GM18517 (cell line): ENCODE measurements around the gene ANKRD27.
"Not testable (repeated sequence)": the region's sequence is repeated elsewhere in the genome, so short reads cannot be mapped to it uniquely, and the experiment has no call there.

Experiments
- ATAC-seq: cut with Tn5 transposase; IDR thresholded peaks from one replicate; pipeline ENCODE4 v1.9.1; 2021; ENCODE audit warnings: mild to moderate bottlenecking, moderate library complexity; ENCODE audit not compliant: unreplicated experiment

The ANKRD27 gene

DNA sequence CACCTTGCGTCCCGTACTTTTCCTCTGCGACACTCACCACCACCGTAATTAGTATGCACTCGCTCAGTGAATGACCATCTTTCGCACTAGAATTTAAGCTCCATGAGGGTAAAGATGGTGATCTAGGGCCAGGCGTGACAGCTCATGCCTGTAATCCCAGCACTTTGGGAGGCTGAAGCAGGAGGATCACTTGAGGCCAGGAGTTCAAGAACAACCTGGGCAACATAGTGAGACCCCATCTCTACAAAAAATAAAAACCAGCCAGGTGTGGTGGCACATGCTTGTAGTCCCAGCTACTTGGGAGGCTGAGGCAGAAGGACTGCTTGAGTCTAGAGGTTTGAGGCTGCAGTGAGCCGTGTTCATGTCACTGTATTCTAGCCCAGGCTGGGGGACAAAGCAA, 18.6 kb downstream of the ANKRD27 start:
- ATAC-seq, result not testable (repeated sequence)

DNA sequence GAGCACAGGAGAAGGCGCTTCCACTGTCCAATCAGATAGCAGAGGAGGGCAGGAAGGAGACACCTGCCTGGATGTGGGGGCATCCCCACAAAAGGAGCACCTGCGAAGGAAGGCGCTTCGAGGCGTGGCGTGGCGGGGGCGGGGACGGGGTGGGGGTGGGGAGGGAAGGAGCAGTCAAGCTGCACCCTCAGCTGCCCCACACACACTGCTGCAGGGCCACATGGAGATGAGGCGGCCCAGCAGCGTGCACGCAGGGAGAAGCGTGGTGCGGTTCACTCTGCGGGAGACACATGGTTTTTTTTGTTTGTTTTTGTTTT, 21.4 kb downstream of the ANKRD27 start:
- ATAC-seq, result no peak

DNA sequence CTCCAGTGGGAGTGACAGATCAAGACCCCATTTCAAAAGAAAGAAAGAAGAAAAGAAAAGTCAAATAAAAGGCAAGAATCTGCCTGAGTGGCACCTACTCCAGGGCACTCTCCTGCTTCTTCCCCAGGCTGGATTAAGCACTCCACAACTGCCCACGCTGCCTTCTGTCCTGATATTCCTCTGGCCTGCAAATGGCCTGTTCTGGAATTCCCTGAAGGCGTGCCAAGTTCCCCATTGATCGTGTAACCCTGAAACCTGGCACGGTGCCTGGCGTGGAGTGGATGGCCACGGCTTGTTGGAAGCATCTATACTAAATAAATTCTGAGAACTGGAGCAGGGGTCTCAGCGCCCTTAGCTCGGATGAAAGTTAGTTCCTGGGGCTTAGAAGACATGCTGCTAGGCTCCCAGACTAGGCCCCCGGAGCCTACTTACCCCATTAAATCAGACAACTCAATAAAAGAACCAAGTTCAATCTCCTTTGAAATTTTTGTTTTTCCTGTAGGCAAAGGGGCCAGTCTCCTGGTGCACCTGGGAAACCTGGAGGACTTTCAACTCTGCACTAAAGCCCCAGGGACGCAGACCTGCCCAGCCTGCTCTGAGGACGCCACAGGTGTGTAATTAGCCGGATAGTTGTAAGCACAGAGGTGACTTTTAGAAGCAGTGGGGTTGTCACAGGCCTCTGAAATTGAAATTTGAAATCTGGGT, 21.9 kb downstream of the ANKRD27 start:
- no peak for ATAC-seq

DNA sequence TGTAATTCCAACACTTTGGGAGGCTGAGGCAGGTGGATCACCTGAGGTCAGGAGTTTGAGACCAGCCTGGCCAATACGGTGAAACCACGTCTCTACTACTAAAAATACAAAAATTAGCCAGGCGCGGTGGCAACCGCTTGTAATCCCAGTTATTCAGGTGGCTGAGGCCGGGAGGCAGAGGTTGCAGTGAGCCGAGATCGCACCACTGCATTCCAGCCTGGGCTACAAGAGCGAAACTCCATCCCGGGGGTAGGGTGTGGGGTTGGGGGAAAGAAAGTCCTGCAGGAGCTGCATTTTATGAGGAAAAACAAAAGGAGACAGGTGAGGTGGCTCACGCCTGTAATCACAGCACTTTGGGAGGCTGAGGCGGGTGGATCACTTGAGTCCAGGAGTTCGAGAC, 22.6 kb downstream of the ANKRD27 start:
- ATAC-seq, result not testable (repeated sequence)

DNA sequence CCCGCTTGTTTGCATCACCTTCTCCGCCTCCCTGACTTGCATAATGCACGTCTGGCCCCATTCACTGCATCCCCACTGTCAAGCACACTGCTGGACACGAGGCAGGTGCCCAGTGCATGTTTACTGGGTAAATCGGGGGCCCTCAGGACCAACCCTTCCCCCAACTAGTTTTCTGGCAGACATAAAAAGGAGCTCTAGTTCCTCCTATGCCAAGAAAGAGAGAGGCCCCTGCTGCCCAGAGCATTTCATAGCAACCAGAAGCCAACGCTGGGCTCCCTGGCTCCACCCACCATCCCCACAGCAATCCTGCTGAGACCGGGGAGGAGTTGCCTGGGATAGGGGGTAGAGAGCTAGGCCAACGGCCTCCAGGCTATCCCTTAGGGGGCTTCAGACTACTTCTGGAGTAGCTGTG, 23.2 kb downstream of the ANKRD27 start:
- ATAC-seq, result no peak

DNA sequence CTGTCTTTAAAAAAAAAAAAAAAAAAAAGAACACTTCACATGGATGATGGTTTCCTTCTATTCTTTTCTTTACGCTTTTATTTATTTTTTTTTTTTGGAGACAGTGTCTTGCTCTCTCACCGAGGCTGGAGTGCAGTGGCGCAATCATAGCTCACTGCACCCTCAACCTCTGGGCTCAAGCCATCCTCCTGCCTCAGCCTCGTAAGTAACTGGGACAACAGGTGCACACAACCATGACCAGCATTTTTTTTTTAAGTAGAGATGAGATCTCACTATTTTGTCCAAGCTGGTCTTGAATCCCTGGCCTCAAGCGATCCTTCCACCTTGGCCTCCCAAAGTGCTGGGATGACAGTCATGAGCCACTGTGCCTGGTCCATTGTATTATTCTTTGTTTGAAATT, 24.3 kb downstream of the ANKRD27 start:
- no peak for ATAC-seq

DNA sequence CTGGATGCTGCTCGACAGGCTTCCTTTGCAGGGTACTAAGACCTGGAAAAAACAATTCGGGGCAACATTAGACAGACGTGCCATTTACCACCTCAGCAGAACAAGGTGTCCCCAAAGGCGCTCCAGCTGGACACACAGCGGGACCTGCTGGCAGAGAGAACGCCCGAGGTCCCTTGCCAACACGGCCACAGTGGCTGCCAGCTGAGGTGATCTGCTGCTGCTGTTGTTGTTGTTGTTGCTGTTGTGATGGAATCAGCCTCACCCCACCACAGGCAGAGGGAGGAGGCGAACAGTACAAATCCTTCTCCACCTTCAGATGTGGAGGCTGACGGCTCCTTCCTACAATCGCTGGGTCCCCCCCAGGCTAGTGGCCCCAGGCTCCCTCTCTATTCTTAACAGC, 25.2 kb downstream of the ANKRD27 start:
- no peak for ATAC-seq

DNA sequence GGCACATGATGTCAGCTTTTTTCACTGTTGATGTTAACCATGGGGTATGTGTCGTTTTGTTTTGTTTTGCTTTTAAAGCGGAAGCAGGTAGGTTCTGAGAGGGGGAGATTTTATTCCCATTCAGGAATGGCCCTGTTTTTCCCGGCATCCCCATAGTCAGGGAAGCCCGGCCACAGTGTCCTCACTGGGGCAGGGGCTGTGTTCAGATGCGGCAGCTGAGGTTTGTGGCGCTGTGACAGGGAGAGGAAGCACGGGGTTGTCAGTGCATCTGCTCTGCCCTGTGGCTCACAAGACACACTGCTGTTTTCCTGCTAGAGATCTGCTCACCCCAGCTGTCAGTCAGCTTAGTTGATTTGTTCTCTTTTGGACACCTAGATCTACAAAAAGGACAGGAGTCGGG, 27.6 kb downstream of the ANKRD27 start:
- no peak for ATAC-seq

DNA sequence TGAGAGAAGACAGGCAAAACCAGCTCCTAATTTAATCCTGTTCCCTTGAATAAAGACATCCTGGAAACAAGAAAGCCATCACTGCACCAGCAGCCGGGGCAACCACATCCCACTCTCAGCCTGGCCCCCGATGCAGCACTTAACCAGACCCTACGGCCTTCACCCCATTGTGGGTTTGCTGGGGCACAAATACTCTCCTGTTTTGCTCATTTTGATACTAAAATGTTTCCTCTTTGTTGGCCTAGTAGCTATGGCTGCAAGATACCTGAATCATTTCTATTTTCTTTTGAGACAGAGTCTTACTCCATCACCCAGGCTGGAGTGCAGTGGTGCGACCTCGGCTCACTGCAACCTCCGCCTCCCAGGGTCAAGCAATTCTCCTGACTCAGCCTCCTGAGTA, 28.4 kb downstream of the ANKRD27 start:
- no peak for ATAC-seq

DNA sequence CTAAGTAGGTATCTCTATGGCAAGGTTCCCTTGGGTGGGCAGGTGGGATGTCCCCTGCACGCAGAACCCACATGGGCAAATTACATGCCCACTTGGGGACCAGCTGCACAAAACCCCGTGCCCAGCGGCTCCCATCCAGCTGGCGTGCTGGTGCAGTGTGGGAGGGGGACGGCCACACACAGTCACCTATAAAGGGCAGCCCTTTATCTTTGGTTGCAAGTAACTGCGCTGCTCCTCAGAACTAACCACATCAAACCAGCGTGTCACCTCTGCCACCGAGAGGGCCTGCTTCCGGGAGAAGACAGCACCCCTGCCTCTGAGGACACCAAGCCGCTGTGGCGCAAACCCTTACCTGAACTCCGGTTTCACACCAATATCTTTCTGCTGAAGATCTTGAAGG, 32.2 kb downstream of the ANKRD27 start:
- no peak for ATAC-seq

DNA sequence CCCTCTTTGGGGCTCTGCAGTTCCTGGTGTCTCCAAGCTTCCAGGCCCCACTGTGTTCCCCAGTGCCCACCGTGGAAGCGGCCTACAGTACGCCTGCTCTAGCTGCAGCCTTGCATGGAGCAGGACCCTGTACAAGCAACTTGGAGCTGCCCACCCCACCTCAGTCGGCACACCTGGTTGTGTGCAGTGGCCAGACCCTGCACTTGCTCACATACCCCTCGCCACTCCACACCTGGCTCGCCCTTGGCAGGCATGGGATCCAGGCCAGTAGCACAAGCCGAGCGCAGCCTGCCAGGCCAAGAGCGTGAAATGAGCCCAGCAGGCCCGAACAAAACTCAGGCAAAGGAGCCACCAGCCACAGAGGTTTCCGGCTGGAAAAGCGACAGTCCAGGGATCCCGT, 36.4 kb downstream of the ANKRD27 start:
- ATAC-seq, result no peak

DNA sequence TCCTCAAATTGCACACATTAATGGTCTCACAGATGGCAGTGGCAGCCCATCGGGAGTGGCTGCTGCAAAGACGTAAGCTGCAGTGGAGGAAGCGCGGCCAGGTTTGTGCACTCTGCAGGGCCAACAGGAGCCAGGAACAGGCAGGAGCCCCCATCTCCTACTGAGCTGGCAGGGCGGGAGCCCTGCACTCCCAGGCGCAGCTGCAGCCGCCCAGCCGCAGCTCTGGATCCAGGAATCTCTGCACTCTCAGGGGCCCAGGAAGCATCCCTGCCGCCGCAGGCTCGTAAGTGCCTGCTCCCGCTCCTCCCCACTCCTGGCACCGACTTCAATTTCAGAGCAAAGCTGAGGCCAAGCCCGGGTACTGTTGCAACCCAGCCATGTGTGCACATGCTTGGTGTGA, 37.5 kb downstream of the ANKRD27 start:
- no peak for ATAC-seq

DNA sequence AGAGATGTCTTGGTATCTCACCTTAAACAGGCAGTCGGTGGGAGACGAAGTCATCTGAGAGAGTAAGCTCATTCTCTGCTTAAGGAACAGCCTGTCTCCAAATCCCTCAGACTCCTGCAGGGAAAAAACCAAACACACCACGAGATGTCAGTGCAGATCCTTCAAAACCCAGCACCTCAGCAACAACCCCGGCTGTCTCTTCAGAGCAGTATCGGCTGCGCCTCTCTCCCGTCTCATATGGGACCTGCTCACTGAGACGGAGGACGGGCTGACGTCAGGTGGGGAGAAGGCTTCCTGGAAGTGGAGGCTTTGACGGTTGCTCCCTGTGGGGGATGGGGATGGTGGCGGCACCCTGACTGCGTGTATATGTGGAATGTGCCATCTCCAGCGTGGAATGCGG, 43.6 kb downstream of the ANKRD27 start:
- ATAC-seq, result no peak

DNA sequence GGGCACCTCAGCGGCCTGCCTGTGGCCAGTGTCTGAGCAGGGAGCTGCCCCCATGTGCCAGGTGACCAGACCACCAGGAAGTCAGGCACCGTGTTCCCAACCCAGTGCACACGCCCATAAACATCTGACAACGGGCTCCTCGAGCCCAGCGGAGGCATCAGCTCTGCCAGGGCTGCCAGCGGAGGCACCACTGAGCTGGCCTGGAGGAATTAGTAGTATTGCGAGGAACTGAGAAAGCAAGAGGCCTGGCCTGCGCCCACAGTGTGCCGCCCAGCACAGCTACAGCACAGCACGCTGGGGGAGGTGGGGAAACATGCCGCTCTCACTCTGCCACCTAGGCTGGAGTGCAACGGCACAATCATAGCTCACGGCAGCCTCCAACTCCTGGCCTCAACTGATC, 44.6 kb downstream of the ANKRD27 start:
- no peak for ATAC-seq

DNA sequence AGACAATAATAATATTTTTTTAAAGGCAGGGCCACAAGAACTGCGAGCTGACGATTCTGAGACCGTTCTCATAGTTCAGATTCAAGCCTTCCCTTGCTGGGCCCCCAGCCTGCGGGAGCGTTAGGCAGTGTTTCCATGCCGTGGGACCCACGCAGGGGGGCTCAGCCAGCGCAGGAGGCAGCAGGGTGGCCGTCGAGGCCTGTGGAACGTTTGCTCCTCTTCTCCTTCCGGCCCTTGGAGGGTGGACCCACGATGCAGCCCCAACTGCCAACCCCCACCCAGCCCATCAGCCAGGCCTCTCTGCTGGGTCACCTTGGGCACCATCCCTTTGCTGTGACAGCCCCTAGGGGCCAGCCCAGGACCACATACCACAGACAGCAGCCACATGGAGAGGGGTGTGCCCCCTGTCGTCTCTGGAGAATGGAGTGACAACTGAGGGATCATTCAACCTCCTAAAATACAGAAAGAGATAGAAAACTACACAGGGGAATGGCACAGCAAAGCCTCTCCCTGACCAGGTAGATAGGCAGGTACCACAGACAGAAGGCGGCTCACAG, 47.2 kb downstream of the ANKRD27 start:
- ATAC-seq, result no peak

DNA sequence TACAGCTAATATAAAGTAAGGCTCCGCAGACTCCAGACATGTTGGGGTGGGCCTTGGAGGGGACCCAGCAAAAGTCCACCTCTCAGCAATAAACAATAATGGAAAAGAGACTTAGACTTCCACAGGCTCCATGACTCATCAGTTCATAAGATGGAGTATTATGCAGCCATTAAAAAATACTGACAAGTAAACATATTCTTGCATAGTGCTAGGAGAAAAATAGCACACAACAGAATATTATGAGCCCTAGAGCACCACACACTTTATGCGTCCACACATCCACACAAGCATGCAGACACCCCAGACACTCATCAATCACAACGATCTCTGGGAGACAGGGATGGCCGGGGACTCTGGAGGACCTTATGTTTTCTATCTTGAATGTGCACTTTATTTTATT, 48.0 kb downstream of the ANKRD27 start:
- ATAC-seq, result no peak

DNA sequence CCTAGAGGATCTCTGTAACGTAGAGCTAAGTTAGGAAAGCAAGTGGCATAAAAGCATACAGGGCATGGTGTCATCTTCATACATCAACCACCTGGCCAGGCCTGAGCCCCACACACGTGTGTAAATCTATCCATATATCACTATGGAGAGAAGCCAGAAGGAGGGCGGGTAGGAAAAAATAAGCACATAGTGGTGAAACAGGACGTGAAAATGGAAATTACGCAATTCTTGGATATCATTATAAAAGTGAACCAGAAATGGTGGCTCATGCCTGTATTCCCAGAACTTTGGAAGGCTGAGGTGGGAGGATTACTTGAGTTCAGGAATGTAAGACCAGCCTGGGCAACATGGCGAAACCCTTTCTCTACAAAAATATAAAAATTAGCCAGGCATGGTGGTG, 50.6 kb downstream of the ANKRD27 start:
- ATAC-seq, result no peak

DNA sequence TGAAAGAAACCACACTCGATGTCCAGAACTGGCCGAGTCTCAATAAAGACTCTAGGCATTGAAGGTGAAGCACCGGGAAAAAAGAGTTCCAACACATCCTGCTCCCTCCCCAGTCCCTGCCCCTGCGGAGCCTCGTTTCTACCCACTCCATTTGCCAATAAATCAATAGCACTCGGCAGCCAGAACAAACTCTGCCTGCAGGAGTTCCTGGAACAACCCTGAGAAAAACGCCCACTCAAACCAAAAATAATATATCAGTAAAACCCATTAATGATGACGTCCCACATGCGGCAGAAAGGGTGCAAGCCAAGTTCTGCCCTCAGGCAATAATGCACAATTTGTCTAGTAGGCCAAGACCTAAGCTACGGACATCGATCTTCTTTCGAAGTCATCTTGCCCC, 53.0 kb downstream of the ANKRD27 start:
- ATAC-seq, result no peak

DNA sequence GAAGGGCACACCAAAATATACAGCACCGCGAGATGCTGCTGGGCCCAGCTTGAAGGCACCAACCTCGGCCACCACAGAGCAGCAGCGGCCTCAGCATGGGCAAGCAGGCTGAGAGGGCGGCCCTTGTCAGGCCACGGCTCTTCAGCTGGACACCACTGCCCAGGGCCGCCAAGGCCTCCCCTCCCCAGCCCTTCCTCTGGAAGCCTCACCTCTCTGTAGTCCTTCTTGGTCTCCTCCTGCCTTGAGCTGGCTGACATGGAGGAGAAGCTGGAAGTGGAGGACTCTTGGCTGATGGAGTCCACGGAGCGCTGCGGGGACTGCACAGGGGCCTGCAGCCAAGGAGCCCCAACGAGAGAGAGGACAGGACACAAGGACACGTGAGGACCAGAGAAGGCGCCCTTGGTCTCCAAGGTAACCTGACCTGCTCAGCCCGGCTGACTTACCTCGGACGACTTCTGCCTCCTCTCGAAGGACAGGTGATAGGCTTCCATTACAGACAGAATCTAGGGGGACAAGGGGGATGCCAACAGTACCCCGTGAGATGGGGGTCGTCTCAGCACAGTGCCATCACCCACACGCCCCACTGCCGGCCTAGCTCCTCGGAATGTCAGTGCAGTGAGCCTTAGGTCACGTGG, 55.8 kb downstream of the ANKRD27 start:
- no peak for ATAC-seq

DNA sequence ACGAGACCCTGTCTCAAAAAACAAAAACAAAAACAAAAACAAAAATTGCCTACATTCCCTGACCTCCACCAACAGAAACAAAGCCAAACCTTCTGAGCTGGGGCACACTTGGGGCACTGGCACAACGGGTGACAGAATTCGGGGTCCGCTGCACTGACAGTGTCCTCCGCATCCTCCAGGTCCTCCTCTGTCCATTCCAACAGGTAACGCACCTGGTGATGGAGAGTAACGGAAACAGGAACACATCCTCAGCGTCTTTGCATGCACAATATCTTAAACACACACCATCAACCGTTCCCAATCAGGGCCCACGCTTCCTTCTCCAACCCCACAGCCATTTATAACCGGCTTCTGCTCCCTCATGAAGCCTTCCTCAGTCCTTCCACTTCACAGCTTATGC, 59.4 kb downstream of the ANKRD27 start:
- ATAC-seq, result no peak

DNA sequence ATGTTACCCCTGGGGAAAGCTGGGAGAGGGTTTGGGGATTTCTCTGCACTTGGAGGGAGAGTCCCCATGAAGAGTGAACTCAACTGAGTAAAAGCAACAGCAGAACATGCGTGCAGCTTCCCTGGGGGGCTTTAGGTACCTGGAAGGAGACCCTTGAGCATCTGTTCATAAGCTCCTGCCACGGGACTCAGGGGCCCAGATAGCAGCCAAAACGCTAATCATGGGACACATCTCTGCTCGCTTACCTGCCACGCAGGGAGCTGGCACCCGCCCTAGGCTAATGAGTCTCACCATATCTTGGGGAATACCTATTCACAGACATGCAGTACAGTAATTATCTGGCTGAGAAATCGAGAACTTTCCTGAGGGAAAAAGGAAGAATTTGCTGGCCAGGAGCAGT, 60.1 kb downstream of the ANKRD27 start:
- no peak for ATAC-seq

DNA sequence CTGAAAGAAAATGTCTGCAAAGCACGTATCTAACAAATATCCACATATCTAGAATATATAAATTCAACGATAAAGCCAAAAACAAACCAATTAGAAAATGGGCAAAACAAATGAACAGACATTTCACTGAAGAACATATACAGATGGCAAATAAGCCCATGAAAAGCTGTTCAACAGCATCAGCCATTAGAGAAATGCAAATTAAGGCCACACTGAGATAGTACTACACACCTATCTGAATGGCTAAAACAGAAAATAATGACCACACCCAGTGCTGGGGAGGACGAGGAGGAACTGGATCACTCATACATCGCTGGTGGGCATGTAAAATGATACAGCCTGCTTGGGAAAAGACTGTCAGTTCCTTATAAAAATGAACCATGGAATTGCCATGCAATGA, 62.0 kb downstream of the ANKRD27 start:
- ATAC-seq, result no peak

DNA sequence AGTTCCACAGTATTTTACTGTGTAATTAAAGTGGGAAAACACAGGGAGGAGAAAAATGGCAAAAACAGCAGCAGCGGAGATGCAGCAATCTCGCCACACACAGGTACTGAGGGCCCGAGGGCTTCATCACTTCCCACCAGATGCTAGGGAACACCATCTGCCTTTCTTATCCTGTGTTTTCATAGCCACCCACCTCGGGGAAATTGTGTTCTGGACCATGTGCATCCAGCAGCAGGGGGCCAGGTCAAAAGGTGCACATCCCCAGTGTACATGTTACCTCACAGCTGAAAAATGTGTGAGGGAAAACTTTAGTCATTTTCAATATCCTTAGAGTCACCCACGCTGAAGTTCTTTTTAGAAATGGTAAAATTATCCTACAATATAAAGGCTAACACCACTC, 63.8 kb downstream of the ANKRD27 start:
- no peak for ATAC-seq
